Testis (tissue), 3 donors: ENCODE data around the gene ASB4. TPM values are rescaled to one million over a fixed set of nuclear protein-coding genes. Genes with fewer than 3 reads are reported as not detected.

Source experiments
- DNase-seq: peaks from one replicate; pipeline ENCODE4 v3.0.0-alpha.2; 2019
- H3K27ac ChIP-seq, 2 donors: fragments of 200-600 bp; sonication (generic); one replicate each; pipeline ENCODE4 v1.5.1; 2019
- H3K27me3 ChIP-seq: fragments of 200-600 bp; sonication (generic); one replicate; pipeline ENCODE4 v1.5.1; 2019
- H3K36me3 ChIP-seq: fragments of 200-600 bp; sonication (generic); one replicate; pipeline ENCODE4 v1.5.1; 2017; ENCODE audit warnings: low read depth; ENCODE audit errors: missing control alignments
- H3K4me1 ChIP-seq: fragments of 200-600 bp; sonication (generic); one replicate; pipeline ENCODE4 v1.5.1; 2019
- H3K4me3 ChIP-seq, 2 donors: fragments of 200-600 bp; sonication (generic); one replicate each; pipeline ENCODE4 v1.5.1; 2017 to 2019
- H3K9me3 ChIP-seq: fragments of 200-600 bp; sonication (generic); one replicate; pipeline ENCODE4 v1.5.1; 2017
- POLR2A ChIP-seq: fragments of 450-650 bp; IDR thresholded peaks from one replicate; pipeline ENCODE4 v1.6.1; 2017; ENCODE audit warnings: antibody characterized with exemption, mild to moderate bottlenecking, moderate library complexity
- WGBS, 2 donors: methylation state at CpG; one replicate each; pipeline ENCODE4 v1.1.5; 2018; 5-methylcytosine and 5-hydroxymethylcytosine counted together
- intact Hi-C: fragments of 100-400 bp; cut with DNase I; formaldehyde crosslinking; loops from one replicate; pipeline ENCODE4 v1.15.1; 2023; ENCODE audit warnings: low total_unique reads
- polyA plus RNA-seq: library from polyadenylated mRNA; stranded (reverse); fragments of 350-450 nt; fragmentation: Illumina TruSeq; extraction: RNeasy Lipid Tissue Mini Kit (QIAGEN cat#74804); gene quantifications from one replicate; pipeline ENCODE4 v1.2.3, GENCODE V29; 2014; ENCODE audit warnings: low read depth, low replicate concordance; ENCODE audit not compliant: insufficient read depth
- total RNA-seq, 2 donors: library from RNA; depleted of rRNA; stranded (reverse); fragments of >200 nt; gene quantifications; one replicate each; pipeline ENCODE4 v1.2.3, GENCODE V29; 2016
- TF ChIP-seq, protein P1 (sequence below), 3 experiments: fragments of 450-650 bp in 2 of 3; fragments of 200-600 bp in 1 of 3; sonication (generic) in 1 of 3; IDR thresholded peaks; one replicate each; pipeline ENCODE4 v1.5.1; 2016 to 2019; ENCODE audit warnings: antibody characterized with exemption in 3 of 3, mild to moderate bottlenecking in 2 of 3, moderate library complexity in 1 of 3

ASB4 gene
- total and polyA plus RNA-seq, 3 donors from 2014 or later = 0.12 to 1.9 (median 1.0) TPM

DNA sequence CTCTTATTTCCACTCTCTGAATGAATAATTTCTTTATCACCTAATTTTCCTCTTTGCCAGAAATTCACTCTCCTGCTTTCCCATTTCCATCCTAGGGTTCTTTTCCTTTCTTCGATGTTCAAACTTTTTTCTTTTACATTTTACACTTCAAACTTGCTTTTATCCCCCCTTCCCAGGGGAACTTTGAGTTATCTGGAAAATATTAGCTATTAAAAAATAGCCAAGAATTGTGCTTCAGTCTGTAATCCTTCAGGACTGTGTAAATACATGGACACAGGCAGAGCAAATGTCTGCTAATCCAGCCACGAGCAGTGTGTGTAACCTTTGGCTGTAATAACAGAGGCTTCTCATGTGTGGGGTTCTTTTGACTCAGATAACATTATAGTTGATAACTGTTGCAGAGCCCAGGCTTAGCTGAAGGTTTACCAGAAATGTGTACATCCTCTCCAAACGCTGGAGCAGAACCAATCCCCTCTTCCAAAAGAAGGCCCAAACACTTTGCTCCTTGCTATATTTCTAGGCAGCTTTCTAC lies 4.6 kb downstream of the ASB4 start:
- H3K9me3 ChIP-seq = no peaks in the 10 kb centered on the region
- TF ChIP-seq, protein P1, sequence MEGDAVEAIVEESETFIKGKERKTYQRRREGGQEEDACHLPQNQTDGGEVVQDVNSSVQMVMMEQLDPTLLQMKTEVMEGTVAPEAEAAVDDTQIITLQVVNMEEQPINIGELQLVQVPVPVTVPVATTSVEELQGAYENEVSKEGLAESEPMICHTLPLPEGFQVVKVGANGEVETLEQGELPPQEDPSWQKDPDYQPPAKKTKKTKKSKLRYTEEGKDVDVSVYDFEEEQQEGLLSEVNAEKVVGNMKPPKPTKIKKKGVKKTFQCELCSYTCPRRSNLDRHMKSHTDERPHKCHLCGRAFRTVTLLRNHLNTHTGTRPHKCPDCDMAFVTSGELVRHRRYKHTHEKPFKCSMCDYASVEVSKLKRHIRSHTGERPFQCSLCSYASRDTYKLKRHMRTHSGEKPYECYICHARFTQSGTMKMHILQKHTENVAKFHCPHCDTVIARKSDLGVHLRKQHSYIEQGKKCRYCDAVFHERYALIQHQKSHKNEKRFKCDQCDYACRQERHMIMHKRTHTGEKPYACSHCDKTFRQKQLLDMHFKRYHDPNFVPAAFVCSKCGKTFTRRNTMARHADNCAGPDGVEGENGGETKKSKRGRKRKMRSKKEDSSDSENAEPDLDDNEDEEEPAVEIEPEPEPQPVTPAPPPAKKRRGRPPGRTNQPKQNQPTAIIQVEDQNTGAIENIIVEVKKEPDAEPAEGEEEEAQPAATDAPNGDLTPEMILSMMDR (IDR thresholded peaks at IDR 0.05) = no peak
- no peak for TF ChIP-seq POLR2A
- no peaks in the 10 kb centered on the region for H3K36me3 ChIP-seq
- WGBS, 2 donors = 64 to 67% methylated on average over 3 of the region's 3 CpGs
- no peak for DNase-seq
- H3K27me3 ChIP-seq = no peaks in the 10 kb centered on the region
- intact Hi-C loops = no loop called here
- no peak overlapping the region for H3K4me3 ChIP-seq
- H3K27ac ChIP-seq = no peak overlapping the region
- no peaks in the 10 kb centered on the region for H3K4me1 ChIP-seq

- Histone ChIP-seq H3K27ac (no peak overlapping the region), H3K27me3 (no peaks in the 10 kb centered on the region), H3K4me3 (no peak overlapping the region), H3K4me1 (no peaks in the 10 kb centered on the region), H3K36me3 (no peaks in the 10 kb centered on the region), H3K9me3 (no peaks in the 10 kb centered on the region)
- no peak for DNase-seq
- 90 to 91% methylated on average over 4 of the region's 4 CpGs for WGBS, 2 donors
- intact Hi-C loops = no loop called here
- TF ChIP-seq POLR2A = no peak
- TF ChIP-seq, protein P1 (IDR thresholded peaks at IDR 0.05) = no peak
These were observed 5.5 kb downstream of the ASB4 start for GRCh38 chr7:95491201-95491600.

DNA sequence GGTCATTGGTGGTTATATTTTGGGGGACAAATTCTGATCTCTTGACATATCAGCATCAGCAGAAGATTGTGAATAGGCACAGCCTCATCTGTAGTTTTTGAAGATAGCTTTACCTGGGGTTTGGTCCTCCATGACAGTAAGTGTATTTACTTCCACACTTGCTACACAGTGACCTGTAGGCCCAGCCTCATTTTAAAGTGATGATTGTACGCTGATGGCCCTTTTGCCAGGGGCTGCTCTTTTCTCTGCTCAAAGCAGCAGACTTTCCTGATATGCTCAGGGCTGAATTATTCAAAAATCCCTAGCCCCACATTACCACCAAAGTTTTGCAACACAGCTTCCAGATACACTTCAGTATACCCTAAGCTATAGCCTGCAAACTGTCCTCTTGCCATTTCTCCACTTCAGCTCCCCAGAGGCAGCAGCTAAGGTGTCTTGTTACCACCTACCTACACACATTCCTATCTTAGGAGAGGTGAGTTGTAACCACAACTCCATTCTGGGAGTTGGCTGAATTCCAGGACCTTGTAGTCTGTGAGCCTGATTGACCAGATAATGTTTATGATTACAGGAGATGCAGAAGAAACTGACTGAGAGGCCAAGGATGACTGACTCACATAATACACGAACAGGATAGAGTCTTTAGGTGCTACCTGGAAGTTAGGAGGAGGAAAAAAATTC lies 6.0 kb downstream of the ASB4 start:
- H3K27ac ChIP-seq = no peak overlapping the region
- WGBS, 2 donors = 80 to 83% methylated on average over 2 of the region's 2 CpGs
- TF ChIP-seq, protein P1 (IDR thresholded peaks at IDR 0.05) = no peak
- no peak for TF ChIP-seq POLR2A
- H3K36me3 ChIP-seq = no peaks in the 10 kb centered on the region
- H3K9me3 ChIP-seq = no peaks in the 10 kb centered on the region
- intact Hi-C loops = no loop called here
- no peaks in the 10 kb centered on the region for H3K27me3 ChIP-seq
- H3K4me3 ChIP-seq = no peak overlapping the region
- no peaks in the 10 kb centered on the region for H3K4me1 ChIP-seq
- no peak for DNase-seq

DNA sequence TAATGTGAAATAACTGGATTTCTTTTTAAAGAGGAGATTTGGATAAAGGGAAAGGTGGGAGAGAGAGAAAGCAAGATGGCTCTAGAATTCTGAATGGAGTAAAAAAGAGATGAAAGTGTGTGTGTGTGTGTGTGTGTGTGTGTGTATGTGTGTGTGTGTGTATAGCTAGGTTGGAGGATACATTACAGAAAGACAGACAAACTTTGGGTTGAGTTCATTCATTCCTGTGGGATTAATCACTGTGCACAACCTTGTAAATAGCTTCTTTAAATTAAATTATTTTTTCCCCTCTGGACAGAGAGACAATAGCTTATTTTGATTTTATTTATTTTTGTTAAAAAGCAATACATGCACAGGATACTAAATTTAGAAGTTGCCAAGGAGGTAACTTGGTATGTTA lies 7.5 kb downstream of the ASB4 start:
- Histone ChIP-seq H3K4me3 (no peak overlapping the region), H3K4me1 (no peaks in the 10 kb centered on the region), H3K27me3 (no peaks in the 10 kb centered on the region), H3K36me3 (no peaks in the 10 kb centered on the region), H3K27ac (no peak overlapping the region), H3K9me3 (no peaks in the 10 kb centered on the region)
- no peak for DNase-seq
- TF ChIP-seq, protein P1 (IDR thresholded peaks at IDR 0.05) = no peak
- TF ChIP-seq POLR2A = no peak
- intact Hi-C loops = no loop called here

GRCh38 chr7:95493844-95494243 lies 8.1 kb downstream of the ASB4 start:
- no peaks in the 10 kb centered on the region for H3K36me3 ChIP-seq
- no peak overlapping the region for H3K27ac ChIP-seq
- WGBS, 2 donors = 75 to 91% methylated on average over 2 of the region's 2 CpGs
- intact Hi-C loops = no loop called here
- H3K27me3 ChIP-seq = no peaks in the 10 kb centered on the region
- no peaks in the 10 kb centered on the region for H3K9me3 ChIP-seq
- no peaks in the 10 kb centered on the region for H3K4me1 ChIP-seq
- no peak for DNase-seq
- H3K4me3 ChIP-seq = no peak overlapping the region
- TF ChIP-seq POLR2A = no peak
- TF ChIP-seq, protein P1 (IDR thresholded peaks at IDR 0.05) = no peak
